HFFc6 (cell line): Measurements from ENCODE around the gene POFUT2. TPM values are rescaled to one million over a fixed set of nuclear protein-coding genes. Genes with fewer than 3 reads are reported as not detected.

Experiments used
- DNase-seq: peaks from one replicate; pipeline ENCODE4 v3.0.0-alpha.2; 2018
- H3K27ac Mint-ChIP-seq: 2 replicates; pipeline ENCODE4 v1.8.0; 2020; ENCODE audit warnings: mild to moderate bottlenecking, mixed read lengths
- H3K27me3 Mint-ChIP-seq: 2 replicates; pipeline ENCODE4 v1.8.0; 2021; ENCODE audit warnings: mild to moderate bottlenecking, moderate library complexity, mixed read lengths; ENCODE audit not compliant: insufficient read depth
- H3K36me3 Mint-ChIP-seq: 2 replicates; pipeline ENCODE4 v1.8.0; 2021; ENCODE audit warnings: low read depth, mixed read lengths
- H3K4me1 Mint-ChIP-seq: 2 replicates; pipeline ENCODE4 v1.8.0; 2020; ENCODE audit warnings: low read depth, mixed read lengths
- H3K4me3 Mint-ChIP-seq: 2 replicates; pipeline ENCODE4 v1.8.0; 2020; ENCODE audit warnings: mild to moderate bottlenecking, moderate library complexity, mixed read lengths
- H3K9me3 Mint-ChIP-seq: 2 replicates; pipeline ENCODE4 v1.8.0; 2020; ENCODE audit warnings: mild to moderate bottlenecking, mixed read lengths
- total RNA-seq, 6 experiments: library from RNA; stranded (reverse); fragmentation: NEBNext Ultra II Directional; extraction: Animal tissue kit (Norgen Biotek cat#: 25700); gene quantifications; 2 replicates in 1 of 6; 3 replicates in 5 of 6; pipeline ENCODE4 v1.2.3, GENCODE V29; 2021
- TF ChIP-seq, protein P1 (sequence below): fragments of 200-600 bp; sonication (generic); IDR thresholded peaks from 2 replicates; pipeline ENCODE4 v1.5.0; 2021; ENCODE audit warnings: antibody characterized with exemption, mild to moderate bottlenecking

POFUT2 gene
- total RNA-seq, 6 experiments from 2014 or later, result 78.2 to 112 (median 80.3) TPM

DNA sequence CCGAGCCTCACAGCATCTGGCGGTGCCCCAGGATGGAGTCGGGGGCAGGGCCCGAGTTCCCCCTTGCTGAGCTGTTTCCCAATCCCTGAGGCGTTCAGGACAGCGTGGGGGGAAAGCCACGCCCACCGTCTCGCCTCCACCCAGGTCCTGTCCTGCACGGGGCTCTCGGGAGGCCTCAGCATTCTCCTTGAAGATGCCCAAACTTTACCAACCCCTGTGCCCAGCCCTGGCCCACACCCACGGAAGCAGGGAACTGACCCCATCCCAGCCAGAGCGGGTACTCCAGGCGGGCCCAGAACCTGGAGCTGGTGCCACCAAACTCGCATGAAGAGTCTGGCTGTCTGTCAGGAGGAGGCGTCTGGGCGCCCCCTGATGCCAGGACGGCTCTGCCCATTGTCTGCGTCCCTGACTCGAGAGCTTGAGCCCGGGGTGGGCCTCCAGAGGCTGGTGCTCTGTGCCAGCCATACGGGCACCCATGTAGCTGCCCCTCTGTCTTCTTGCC lies 35.3 kb upstream of the POFUT2 start:
- Mint-ChIP-seq H3K27me3 (peaks cover 5% of the 10 kb centered on the region), H3K4me1 (peaks cover 49% of the 10 kb centered on the region), H3K4me3 (no peak overlapping the region), H3K36me3 (no peaks in the 10 kb centered on the region), H3K27ac (no peak overlapping the region), H3K9me3 (no peaks in the 10 kb centered on the region)
- TF ChIP-seq, protein P1, sequence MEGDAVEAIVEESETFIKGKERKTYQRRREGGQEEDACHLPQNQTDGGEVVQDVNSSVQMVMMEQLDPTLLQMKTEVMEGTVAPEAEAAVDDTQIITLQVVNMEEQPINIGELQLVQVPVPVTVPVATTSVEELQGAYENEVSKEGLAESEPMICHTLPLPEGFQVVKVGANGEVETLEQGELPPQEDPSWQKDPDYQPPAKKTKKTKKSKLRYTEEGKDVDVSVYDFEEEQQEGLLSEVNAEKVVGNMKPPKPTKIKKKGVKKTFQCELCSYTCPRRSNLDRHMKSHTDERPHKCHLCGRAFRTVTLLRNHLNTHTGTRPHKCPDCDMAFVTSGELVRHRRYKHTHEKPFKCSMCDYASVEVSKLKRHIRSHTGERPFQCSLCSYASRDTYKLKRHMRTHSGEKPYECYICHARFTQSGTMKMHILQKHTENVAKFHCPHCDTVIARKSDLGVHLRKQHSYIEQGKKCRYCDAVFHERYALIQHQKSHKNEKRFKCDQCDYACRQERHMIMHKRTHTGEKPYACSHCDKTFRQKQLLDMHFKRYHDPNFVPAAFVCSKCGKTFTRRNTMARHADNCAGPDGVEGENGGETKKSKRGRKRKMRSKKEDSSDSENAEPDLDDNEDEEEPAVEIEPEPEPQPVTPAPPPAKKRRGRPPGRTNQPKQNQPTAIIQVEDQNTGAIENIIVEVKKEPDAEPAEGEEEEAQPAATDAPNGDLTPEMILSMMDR, result no peak
- DNase-seq, result no peak

DNA sequence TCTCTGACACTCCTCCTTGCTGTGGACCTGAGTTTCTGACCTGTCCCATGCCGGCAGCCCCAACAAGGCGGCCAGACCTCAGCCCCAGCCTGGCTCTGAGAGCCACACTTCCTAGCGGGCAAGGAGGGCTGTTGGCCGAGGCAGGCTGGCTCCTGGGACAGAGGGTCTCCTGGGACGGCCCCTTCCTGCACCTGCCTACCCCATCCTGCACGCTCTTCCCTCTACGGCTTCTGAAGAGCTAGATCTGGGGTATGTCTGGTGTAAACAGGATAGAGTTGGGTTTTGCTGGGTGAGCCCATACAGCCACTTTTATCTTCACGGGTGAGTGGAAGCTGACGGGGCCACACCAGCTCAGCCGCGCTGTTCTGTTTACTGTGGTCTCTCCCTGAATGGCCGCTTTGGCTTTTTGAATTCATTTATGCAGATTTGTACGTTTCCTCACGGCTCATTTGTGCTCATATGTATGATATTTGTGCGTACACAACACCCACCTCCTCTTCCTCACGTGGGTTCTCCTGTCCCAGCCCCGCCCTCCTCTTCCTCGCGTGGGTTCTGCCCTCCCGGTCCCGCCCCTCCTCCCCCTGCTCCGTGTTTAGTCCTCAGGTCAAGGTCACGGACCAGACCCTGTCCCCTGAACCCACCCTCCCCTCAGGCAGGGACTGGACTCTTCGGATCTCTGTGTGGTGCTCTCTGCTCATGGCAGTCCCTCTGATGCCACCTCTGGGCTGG lies 34.7 kb upstream of the POFUT2 start:
- peaks cover 55% of the 10 kb centered on the region for H3K4me1 Mint-ChIP-seq
- H3K9me3 Mint-ChIP-seq, result no peaks in the 10 kb centered on the region
- no peak for DNase-seq

DNA sequence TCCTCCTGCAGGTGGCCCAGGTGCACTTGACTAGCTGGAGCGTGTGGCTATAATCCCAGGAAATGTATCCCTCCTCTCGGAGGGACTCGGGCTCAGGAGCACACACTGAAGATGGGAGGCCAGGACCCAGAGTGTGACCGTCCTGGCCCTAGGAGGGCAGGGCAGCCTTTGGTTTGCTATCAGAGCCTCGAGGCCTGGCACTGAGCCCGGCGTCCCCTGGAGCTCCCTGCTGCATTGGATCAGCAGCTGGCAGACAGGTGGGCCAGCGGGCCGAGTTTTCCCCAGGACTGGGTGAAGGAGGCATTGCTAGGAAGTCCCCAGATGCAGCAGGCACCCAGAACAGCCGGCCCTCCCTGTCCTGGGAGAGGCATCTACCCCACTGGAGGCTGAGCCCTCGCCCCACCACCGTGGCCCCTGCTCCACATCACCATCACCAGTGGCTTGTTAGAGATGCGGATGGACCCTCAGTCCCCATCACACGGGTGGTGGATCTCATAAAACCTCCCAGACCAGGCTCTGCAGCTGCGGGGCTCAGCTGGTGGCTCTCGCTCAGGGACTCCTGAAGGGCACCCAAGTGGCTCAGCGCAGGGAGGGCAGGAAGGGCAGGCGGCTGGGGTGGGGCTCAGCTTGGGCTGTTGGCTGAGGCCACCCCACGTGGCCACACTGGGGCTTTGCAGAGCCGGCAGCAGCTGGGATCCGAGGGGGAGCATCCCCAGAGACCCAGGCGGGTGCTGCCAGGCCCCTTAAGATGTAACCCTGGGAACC lies 32.7 kb upstream of the POFUT2 start:
- Mint-ChIP-seq H3K27ac (peak overlapping the region; percentile 91), H3K9me3 (no peaks in the 10 kb centered on the region), H3K4me3 (peak overlapping the region; percentile 41; the same call in 1 of the 2 replicates), H3K36me3 (peaks cover 3% of the 10 kb centered on the region; the same call in 1 of the 2 replicates), H3K27me3 (peaks cover 5% of the 10 kb centered on the region), H3K4me1 (peaks cover 38% of the 10 kb centered on the region)
- DNase-seq, result no peak
- TF ChIP-seq, protein P1, result no peak

More for the DNA sequence above, 34.7 kb upstream of the POFUT2 start:
- TF ChIP-seq, protein P1, result no peak
- Mint-ChIP-seq H3K27me3 (peaks cover 5% of the 10 kb centered on the region), H3K36me3 (no peaks in the 10 kb centered on the region), H3K4me3 (no peak overlapping the region), H3K27ac (peak overlapping the region; percentile 18; the same call in 1 of the 2 replicates)

DNA sequence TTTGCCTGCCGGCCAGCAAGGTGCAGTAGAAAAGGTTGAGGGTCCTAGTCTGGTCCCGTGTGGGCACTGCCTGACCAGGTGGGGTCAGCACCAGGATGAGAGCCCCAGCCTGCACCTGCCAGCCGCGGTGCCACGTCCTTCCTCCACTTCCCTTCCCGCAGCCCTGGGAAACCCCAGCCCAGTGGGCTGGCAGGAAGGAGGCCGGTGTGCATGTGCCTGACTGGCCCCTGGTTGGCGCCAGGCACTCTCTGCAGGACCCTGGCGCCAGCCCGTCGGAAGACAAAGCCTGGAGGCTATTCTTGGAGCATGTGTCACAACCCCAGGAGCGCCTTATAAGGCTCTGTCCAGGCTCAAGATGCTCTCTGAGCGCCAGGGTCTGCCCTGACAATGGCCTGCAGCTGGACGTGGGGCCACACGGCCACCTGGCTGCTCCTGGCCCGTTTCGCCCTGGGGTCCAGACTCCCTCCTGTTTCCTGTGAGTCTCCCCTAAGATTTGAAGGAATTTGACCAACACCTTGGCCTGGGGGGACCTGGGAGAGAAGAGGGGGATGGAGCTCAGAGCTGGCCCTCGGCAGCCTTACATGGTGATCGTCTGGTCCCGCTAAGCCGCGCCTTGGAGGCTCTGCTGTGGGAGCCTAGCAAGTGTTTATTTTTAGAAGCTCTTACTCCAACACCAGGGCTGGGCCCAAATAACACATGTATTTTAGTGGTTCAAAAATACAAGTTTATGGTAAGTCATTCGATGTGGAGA lies 31.9 kb upstream of the POFUT2 start:
- TF ChIP-seq, protein P1, result peak; percentile 40
- Mint-ChIP-seq H3K27me3 (peaks cover 5% of the 10 kb centered on the region), H3K27ac (peak overlapping the region; percentile 91), H3K4me3 (peak overlapping the region; percentile 41; the same call in 1 of the 2 replicates), H3K36me3 (peaks cover 11% of the 10 kb centered on the region; the same call in 1 of the 2 replicates), H3K9me3 (peaks cover 5% of the 10 kb centered on the region; the same call in 1 of the 2 replicates), H3K4me1 (peaks cover 38% of the 10 kb centered on the region)
- DNase-seq, result peak; percentile 43
